ENCODE data around the gene GCGR. TPM values are rescaled to one million over a fixed set of nuclear protein-coding genes. Genes with fewer than 3 reads are reported as not detected.
A peak's percentile ranks its signal among the peaks of the same experiment; 100 is the strongest.

GCGR gene
- total RNA-seq, 1 experiment from 2014 or later: 1.4 TPM

- TF ChIP-seq ATF6 (CRISPR knock-in tag; IDR thresholded peaks at IDR 0.05) (no peak), NR1H2 (CRISPR knock-in tag; IDR thresholded peaks at IDR 0.05) (0 out of 2 replicates have a peak, but pooled peaks have one; percentile 35), ZNF425 (CRISPR knock-in tag; conservative IDR thresholded peaks at IDR 0.05) (no peak), FOXK1 (CRISPR knock-in tag; IDR thresholded peaks at IDR 0.05) (peak; percentile 74; the same call in 1 of the 2 replicates), ZNF317 (CRISPR knock-in tag; IDR thresholded peaks at IDR 0.05; ENCODE audit: borderline replicate concordance, low read depth) (no peak), NFATC4 (CRISPR knock-in tag; IDR thresholded peaks at IDR 0.05) (no peak), AR (CRISPR knock-in tag; IDR thresholded peaks at IDR 0.05) (no peak), OVOL2 (CRISPR knock-in tag; IDR thresholded peaks at IDR 0.05; ENCODE audit: borderline replicate concordance) (no peak), GRHL2 (CRISPR knock-in tag; IDR thresholded peaks at IDR 0.05; ENCODE audit: insufficient replicate concordance, severe bottlenecking) (no peak), KAT7 (CRISPR knock-in tag; IDR thresholded peaks at IDR 0.05; ENCODE audit: borderline replicate concordance) (no peak), FOXJ3 (CRISPR knock-in tag; IDR thresholded peaks at IDR 0.05; ENCODE audit: borderline replicate concordance) (no peak), ELF4 (CRISPR knock-in tag; IDR thresholded peaks at IDR 0.05; ENCODE audit: low read depth) (no peak), TCF7 (CRISPR knock-in tag; IDR thresholded peaks at IDR 0.05; ENCODE audit: low read depth) (no peak), NFYB (CRISPR knock-in tag; conservative IDR thresholded peaks at IDR 0.05; ENCODE audit: low read depth) (no peak), SOX15 (CRISPR knock-in tag; IDR thresholded peaks at IDR 0.05) (no peak), ERG (CRISPR knock-in tag; IDR thresholded peaks at IDR 0.05) (no peak), NR3C1 (CRISPR knock-in tag; conservative IDR thresholded peaks at IDR 0.05; ENCODE audit: low read depth) (no peak)
- TF ChIP-seq, protein P1, sequence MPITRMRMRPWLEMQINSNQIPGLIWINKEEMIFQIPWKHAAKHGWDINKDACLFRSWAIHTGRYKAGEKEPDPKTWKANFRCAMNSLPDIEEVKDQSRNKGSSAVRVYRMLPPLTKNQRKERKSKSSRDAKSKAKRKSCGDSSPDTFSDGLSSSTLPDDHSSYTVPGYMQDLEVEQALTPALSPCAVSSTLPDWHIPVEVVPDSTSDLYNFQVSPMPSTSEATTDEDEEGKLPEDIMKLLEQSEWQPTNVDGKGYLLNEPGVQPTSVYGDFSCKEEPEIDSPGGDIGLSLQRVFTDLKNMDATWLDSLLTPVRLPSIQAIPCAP (CRISPR knock-in tag; IDR thresholded peaks at IDR 0.05): no peak; the same call in 1 of the 2 replicates
- TF ChIP-seq, protein P2, sequence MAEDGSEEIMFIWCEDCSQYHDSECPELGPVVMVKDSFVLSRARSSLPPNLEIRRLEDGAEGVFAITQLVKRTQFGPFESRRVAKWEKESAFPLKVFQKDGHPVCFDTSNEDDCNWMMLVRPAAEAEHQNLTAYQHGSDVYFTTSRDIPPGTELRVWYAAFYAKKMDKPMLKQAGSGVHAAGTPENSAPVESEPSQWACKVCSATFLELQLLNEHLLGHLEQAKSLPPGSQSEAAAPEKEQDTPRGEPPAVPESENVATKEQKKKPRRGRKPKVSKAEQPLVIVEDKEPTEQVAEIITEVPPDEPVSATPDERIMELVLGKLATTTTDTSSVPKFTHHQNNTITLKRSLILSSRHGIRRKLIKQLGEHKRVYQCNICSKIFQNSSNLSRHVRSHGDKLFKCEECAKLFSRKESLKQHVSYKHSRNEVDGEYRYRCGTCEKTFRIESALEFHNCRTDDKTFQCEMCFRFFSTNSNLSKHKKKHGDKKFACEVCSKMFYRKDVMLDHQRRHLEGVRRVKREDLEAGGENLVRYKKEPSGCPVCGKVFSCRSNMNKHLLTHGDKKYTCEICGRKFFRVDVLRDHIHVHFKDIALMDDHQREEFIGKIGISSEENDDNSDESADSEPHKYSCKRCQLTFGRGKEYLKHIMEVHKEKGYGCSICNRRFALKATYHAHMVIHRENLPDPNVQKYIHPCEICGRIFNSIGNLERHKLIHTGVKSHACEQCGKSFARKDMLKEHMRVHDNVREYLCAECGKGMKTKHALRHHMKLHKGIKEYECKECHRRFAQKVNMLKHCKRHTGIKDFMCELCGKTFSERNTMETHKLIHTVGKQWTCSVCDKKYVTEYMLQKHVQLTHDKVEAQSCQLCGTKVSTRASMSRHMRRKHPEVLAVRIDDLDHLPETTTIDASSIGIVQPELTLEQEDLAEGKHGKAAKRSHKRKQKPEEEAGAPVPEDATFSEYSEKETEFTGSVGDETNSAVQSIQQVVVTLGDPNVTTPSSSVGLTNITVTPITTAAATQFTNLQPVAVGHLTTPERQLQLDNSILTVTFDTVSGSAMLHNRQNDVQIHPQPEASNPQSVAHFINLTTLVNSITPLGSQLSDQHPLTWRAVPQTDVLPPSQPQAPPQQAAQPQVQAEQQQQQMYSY (CRISPR knock-in tag; IDR thresholded peaks at IDR 0.05): no peak
- TF ChIP-seq, protein P3, sequence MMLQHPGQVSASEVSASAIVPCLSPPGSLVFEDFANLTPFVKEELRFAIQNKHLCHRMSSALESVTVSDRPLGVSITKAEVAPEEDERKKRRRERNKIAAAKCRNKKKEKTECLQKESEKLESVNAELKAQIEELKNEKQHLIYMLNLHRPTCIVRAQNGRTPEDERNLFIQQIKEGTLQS (CRISPR knock-in tag; conservative IDR thresholded peaks at IDR 0.05): no peak
- TF ChIP-seq, protein P4, sequence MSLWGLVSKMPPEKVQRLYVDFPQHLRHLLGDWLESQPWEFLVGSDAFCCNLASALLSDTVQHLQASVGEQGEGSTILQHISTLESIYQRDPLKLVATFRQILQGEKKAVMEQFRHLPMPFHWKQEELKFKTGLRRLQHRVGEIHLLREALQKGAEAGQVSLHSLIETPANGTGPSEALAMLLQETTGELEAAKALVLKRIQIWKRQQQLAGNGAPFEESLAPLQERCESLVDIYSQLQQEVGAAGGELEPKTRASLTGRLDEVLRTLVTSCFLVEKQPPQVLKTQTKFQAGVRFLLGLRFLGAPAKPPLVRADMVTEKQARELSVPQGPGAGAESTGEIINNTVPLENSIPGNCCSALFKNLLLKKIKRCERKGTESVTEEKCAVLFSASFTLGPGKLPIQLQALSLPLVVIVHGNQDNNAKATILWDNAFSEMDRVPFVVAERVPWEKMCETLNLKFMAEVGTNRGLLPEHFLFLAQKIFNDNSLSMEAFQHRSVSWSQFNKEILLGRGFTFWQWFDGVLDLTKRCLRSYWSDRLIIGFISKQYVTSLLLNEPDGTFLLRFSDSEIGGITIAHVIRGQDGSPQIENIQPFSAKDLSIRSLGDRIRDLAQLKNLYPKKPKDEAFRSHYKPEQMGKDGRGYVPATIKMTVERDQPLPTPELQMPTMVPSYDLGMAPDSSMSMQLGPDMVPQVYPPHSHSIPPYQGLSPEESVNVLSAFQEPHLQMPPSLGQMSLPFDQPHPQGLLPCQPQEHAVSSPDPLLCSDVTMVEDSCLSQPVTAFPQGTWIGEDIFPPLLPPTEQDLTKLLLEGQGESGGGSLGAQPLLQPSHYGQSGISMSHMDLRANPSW (CRISPR knock-in tag; conservative IDR thresholded peaks at IDR 0.05; ENCODE audit: low read depth): no peak
Observed at GRCh38 chr17:81833160-81833920, 29.4 kb downstream of the GCGR start, which contains the start of gene MCRIP1 (continued).

Measured in WTC11 (cell line).